Measurements from ENCODE around the gene GBE1.
"Not testable (repeated sequence)": the region's sequence is repeated elsewhere in the genome, so short reads cannot be mapped to it uniquely, and the experiment has no call there.

Gene GBE1

DNA sequence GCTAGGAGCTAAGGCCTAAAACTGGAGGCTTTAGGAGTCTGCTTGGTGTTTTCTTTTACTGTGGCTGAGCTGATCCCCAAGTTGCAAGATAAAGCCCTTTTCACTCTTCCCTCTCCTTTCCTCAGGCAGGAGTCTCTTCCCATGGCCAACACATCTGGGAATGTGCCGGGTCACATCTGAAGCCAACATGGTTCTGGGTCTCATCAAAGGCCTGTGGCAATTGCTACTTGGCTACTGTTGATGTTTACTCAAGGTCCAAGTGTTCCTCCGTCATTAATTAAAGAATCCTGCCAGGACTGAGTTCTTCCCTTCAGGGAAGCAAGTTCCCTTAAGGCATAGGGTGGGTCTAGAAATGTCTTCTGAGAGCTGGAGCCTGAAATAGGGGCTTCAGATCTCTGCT lies 230.2 kb downstream of the GBE1 start:
- no peak for DNase-seq (ENCODE audit: low read depth)

DNA sequence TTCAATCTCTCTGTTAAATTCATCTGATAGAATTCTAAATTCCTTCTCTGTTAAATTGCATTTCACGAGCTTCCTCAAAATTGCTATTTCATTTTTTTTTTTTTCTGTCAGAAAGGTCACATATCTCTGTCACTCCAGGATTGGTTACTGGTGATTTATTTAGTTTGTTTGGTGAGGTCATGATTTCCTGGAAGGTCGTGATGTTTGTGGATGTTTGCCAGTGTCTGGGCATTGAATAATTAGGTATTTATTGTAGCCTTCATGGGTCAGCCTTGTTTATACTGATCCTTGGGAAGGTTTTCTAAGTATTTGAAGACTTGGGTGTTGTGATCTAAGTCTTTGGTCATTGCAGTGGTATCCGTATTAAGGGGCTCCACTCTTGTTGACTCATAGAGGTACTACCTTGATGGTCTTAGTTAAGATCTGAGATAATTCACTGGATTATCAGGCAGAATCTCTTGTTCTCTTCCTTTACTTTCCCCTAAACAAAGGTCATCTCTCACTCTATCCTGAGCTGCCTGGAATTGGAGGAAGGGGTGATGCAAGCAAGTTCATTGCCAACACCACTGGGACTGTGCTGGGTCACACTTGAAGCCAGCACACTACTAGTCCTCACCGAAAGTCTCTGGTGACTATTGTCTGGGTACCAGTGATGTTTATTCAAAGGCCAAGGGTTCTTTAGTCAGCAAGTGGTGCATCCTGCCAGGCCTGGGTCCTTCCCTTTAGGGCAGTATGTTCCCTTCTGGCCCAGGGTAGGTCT lies 231.1 kb downstream of the GBE1 start:
- no peak for DNase-seq (ENCODE audit: low read depth)

DNA sequence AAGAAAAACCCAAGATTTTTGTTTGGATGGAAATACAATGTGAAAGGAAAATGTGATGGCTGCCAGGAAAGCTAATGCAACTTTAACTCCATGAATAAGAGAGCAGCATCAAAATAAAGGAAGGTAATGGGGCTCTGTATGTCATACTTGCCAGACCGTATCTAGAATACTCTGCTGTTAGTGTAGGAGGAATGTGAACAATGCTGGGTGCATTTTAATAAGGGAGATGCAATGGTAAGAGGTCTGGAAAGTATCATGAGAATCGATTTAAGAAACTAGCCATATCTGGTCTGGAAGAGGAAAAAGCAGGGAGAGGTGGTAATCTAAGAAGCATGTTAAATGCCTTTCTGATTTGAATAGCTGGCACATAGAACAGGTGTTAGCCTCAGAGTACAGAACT lies 239.6 kb downstream of the GBE1 start:
- no peak for DNase-seq (ENCODE audit: low read depth)

DNA sequence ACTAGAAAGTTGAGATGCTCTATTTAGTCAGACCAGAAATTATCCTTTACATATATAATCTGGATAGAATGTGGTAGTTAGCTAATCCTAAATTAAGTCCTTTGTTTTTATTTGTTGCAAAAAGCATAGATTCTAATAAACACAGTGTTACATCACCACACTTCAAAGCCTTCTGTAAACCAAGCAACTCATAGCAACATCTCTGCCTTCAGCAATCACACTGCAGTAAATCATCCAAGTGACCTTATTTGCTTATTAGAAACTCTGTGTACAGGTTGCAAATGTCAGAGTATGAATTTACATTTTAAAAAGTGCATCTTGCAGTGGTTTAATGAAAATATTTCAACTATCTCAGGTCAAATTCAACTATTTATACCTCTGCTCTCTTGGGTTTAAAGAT lies 242.5 kb downstream of the GBE1 start:
- no peak for DNase-seq (ENCODE audit: low read depth)

DNA sequence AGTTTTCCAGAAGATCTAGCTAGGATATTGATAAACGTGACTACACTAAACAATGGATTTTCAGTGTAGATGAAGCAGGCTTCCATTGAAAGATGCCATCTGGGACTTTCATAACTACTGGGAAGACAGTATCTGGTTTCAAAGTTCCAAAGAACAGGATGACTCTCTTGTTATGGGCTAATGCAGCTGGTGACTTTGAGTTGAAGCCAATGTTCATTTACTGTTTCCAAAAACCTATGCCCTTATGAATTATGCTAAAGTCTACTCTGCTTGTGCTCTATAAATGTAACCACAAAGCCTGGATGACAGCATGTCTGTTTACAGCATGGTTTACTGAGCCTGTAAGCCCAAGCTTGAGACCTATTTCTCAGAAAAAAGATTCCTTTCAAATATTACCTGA lies 245.4 kb downstream of the GBE1 start:
- DNase-seq (ENCODE audit: low read depth), result no peak

DNA sequence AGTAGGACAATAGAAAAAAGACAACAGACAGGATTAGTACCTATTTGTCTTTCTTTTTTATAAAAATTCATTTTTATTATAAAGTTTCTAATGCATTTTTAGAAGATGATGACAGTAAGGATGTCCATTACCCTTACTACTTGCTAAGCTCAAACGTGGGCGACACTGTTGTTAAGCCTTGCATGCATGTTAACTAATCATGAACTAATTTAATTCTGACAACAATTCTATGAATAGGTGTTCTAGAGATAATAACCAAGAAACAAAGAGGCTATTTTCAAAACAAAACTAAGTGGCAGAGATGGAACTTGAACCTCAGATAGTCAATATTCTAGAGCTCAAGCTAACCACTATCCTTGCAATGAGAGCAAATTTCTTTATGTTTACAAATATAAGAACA lies 247.9 kb downstream of the GBE1 start:
- no peak for DNase-seq (ENCODE audit: low read depth)

DNA sequence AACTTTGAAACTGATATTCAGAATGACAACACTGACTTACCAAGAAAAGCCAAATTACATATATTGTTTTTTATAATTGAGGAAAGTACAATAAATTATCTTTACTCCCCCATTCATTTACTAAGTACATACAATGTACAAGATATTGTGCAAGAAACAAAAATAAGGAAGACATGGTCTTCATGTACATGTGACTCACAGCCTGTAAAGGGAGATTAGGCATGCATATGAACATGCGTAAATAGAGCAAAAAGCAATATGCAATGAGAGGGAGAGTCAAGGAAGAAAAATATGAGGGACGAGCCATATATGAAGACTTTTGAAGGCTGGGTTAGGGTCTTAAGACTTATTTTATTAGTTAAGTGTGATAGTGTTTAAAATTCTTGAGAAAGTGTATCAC lies 258.4 kb downstream of the GBE1 start:
- DNase-seq (ENCODE audit: low read depth), result no peak

DNA sequence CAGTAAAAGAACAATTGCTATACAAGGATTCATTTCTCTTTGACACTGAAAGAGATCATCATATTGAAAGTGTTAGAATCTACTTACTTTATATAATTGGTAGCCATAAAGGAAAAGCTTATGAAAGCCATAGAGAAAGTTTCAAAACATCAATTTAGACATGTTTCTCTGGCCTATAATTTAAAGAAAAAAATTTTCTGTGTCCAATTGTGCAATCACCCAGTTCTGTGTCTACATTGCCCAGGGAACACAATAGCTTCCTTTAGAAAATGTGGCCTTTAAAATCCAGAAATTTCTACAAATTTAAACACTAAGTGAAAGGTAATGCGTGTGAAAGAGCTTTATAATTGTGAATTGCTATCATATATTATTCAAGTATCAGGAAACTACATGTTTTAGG lies 259.2 kb downstream of the GBE1 start:
- DNase-seq (ENCODE audit: low read depth), result no peak

DNA sequence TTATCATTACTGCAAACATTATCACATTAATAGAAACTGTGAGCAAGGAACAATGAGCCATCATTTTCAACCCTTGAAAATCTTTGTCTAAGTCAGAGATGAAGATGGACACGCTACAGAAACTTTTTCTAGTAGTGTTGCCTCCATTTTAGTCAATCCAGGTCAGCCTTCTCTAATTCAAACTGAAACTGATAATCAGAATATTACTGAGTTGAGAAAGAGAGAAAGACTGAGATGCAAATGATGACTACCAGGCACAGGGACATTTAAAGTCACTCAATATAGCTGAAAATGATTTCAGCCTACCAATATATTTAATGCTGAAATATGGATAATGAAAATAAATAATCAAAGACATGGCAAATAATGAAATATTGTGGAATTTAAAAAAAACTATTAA lies 261.4 kb downstream of the GBE1 start:
- no peak for DNase-seq (ENCODE audit: low read depth)

DNA sequence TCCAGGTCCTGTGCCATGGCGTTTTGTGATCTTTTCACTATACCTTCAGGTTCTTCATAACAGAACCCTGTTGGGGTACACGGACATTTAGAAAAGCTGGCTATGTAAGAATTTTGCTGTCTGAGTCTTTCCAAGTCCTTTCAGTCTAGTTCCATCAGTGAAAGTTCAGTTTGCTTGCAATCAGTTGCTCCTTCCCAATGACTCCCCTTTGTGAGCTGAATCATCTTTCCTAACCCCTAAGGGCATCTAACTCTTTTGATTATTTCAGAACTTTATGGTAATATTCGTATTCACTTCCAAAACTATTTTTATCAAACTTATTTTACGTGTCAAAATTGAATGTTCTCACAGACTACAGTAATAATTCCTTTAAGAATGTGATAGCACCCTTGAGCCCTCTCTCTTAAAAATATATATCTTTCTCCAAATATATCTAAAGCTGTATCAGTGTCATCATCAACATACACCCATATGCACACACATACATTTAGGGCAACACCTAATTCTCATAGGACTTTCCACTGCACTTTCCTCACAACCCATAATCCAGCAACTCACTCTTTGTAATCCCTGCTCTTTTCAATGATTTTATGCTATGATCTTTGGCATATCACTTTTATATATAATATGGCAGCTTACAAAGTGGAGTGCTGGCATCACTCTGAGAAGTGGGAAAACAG lies 263.7 kb downstream of the GBE1 start:
- DNase-seq (ENCODE audit: low read depth), result no peak

DNA sequence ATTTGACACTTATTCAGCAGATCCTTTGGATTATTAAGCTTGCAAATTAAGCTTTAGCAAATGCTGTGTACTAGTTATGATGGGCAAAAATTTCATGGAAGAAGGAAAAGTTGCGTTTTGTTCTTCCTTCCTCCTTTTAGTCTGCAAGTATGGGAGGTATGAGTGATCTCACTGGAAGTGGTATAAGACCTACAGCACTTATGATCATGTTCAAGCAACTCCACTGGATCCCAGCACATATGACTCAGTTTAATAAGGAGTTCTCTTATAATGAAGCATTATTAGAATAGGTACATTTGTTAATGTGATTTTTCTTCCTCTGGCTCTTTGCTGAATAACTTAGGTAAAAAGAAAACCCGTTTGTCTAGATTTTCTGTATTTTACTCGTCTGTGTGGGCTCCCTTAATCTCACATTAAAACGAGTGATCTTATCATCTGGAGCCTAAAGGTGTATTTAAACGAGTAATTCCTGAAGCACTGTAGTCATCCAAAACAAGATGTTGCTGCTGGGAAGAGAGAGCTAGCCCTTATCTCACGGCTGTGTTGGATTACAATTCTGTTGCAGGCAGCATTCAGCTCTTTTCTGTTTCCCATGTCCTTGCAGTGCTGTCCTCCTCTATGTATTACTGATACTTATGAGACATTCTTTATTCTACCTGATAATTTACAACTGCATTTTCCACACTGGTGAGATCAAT lies 264.9 kb downstream of the GBE1 start:
- no peak for DNase-seq (ENCODE audit: low read depth)

DNA sequence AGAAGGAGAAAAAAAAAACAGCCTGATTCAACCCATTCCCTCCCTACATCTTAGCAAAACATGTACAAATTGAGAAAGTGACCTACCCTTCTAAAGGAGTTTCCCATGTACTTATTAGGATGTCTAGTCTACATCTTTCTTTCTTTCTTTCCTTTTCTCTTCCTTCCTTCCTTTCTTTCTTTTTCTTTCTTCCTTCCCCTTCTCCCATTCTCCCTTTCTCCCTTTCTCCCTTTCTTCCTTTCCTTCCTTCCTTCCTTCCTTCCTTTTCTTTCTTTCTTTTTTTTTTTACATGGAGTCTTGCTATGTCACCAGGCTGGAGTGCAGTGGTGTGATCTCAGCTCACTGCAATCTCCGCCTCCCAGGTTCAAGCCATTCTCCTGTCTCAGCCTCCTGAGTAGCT lies 269.0 kb downstream of the GBE1 start:
- DNase-seq (ENCODE audit: low read depth), result not testable (repeated sequence)

DNA sequence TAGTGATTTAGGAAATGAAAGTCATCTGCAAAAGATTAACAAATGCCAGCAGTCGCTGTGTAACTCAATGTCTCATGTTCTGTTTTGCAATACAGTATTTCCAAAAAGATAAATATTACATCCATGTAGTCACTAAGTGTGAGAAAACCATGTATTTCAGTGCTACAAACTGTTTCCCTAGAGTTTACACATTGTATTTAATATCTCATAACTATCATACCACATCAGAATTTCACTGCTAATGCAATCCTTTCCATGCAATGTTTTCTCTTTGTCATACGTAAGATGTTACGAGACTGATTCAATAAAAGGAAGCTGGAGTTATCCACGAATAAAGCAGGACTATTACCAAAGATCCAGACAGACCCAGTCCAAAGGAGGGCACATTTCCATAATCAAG lies 269.4 kb downstream of the GBE1 start:
- no peak for DNase-seq (ENCODE audit: low read depth)

DNA sequence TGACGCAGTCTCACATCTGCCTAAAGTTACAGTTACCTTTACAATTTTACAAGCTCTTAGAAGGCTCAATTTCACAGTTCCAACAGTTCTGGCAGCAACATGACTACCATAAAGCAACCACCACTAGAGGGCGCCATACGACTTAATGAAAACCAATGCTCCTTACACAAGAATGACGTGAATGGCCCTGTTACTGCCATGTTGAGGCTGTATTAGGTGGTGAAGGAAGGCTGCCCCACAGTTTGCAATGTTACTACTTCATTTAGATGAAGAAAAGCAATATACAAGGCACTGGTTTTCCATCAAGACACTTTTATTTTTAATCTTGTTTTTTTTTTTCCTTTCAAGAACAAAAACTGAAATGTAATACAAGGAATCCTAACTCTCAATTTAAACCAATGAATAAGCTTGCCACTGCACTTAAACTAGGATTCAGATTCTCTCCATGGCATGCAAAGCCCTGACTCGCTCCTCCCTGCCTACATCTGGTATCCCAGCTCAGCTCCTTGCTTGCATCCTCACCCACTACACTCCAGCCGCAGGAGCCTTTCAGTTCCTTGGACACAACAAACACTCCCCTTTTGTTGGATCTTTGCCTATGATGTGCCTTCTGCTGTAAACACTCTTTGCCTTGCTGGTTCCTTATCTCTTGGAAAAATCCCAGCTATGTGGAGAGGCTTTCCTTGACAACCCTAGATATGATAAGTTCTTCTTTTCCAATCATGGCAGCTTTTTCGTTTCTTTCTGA lies 270.7 kb downstream of the GBE1 start:
- DNase-seq (ENCODE audit: low read depth), result peak; percentile 45

DNA sequence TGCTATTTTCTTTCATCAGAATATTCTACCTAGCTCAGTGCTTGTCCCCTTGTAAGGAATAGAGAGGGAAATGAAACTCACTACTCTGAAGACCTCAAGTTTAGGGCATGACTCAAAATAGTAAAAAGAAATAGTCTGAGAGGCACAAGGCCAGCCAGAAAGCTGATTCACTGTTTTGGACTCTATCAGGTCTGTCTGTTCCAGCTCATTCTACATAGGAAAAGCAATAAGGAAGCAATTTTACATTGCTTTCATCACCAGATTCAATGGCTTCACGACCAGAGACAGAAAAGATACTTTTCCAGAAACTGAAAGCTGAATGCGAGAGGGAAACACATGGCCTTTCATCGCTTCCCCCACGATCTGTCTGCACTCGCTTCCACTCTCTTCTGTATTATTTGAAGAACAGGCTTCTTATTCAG lies 276.0 kb downstream of the GBE1 start:
- DNase-seq (ENCODE audit: low read depth), result peak; percentile 40

DNA sequence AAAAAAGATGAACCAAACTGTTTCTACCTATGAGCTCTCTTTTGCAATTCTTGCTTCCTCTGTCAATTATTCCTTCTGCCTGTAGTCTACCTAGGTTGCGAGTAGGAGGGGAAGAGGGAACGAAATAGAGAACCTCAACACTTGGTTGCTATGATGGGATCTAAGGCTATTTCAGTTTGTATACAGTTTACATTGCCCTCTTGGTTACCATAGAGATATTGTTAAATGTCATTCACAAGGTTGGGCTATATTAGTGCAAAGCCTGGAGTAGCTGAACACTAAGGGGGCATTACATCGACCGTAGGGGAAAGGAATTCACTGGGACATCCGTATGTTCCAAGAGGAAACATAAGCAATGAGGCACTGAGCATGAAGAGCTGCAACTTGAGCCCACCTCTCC lies 276.9 kb downstream of the GBE1 start:
- no peak for DNase-seq (ENCODE audit: low read depth)

DNA sequence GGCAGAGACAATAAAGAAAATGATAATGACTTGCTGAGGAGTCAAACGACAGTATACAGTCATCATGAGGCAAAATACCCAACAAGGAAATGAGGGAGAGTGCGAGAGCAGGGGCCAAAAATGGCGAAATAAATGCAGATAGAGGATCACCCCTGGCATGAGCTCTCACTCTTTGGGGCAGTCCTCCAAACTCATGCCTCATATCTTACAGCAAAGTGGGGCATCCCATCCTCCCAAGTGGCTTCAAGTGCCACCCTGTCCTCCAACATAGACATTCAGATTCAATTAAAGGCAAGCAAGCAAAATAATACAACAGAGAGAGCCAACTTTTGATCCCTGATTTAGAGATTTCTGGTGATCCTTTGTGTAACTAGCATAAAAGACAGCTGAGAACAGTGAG lies 278.4 kb downstream of the GBE1 start:
- DNase-seq (ENCODE audit: low read depth), result no peak

DNA sequence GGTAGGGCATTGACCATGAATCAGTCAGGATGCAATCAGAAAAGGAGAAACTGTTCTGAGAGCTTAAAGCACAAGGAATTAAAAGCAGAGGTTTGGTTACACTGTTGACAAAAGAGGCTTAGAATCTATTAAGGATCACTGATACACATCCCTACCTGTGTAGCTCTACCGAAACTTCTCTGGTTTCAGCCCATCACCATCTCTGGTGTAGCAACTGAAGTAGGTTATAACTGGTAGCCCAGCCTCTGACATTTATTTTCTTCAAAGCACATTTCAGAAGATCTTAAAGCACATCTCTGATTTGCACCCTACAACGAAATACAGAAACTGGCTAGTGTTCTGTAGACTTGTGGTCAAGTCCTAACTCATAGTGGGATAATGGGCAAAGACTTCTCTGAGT lies 283.7 kb downstream of the GBE1 start:
- no peak for DNase-seq (ENCODE audit: low read depth)

DNA sequence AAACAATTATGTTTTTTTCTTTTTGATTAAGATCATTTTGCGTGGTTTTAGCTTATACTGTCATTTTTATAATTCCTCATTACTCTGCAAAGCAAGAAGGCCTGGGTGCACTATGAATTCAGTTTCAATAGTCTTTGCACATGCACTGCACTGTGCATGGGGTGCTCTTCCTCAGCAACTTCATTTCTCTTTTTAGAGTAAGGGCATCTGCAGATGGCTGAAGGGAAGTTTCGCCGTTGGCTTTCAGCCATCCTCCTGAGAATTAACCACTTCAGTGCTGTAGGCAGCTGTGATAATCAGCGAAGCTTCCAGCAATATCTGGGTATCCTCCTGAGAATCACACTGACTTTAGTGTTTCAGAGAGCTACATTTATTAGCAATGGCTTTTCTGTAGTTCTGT lies 284.8 kb downstream of the GBE1 start:
- DNase-seq (ENCODE audit: low read depth), result no peak

DNA sequence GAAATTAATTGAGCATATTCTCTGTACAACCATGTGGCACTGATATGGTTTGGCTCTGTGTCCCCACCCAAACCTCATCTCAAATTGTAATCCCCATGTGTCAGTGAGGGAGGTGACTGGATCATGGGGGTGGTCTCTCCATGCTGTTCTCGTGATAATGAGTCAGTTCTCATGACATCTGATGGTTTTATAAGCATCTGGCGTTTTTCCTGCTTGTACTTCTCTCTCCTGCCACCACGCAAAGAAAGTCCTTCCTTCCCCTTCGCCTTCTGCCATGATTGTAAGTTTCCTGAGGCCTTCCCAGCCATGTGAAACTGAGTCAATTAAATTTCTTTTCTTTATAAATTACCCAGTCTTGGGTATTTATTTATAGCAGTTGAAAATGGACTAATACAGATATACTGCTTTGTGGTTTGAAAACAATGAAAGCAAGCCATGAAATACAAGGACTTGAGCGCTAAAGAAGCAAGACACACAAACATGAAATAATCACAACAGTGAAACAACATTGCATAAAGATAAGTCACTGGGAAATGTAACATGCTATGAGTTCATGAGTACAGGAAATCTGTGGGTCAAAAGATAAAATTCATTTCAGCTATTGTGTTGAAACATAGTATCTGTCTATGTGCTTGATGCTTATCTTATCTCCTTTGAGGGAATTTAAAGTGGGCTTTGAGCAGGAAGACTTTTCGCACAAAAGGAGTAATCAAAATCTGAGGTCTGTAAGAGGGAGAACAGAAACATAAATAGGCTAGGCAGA lies 288.7 kb downstream of the GBE1 start:
- DNase-seq (ENCODE audit: low read depth), result no peak

DNA sequence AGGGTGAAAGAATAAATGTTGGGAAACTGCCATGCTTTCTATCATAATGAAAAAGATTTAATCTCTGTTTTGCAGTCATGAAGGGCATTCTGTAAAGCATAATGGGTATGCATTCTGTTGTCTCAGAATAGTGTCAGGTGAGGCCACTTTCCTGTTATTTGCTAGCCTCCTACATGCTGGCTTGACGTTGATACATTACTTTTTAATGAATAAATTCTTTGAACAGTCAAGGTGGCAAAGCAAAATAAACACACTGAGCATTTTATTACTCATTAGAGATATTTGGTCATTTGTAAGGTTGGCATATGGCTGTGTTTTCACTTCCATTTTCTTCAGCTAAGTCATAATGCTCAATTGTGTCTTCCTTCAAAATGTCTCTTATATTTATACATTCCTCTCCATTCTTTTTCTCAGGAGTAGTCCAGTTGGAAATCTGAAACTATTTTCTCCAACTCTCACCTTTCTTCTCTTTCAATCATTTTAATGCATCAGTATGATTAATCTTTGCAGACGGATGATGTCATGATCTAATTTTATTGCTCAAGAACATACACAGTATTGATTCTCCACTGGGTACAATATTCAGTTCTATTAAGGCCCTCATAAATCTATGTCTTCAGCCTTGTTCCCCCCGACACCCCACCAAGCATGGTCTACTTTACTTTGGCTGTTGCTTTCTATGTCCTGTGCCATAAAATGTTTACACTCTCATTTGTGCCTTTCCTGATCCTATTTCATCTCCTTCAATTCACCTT lies 290.7 kb downstream of the GBE1 start:
- DNase-seq (ENCODE audit: low read depth), result no peak

All from non-pigmented ciliary epithelial cell (primary cell).